ENCODE results near the gene PCK1.

The PCK1 gene

DNA sequence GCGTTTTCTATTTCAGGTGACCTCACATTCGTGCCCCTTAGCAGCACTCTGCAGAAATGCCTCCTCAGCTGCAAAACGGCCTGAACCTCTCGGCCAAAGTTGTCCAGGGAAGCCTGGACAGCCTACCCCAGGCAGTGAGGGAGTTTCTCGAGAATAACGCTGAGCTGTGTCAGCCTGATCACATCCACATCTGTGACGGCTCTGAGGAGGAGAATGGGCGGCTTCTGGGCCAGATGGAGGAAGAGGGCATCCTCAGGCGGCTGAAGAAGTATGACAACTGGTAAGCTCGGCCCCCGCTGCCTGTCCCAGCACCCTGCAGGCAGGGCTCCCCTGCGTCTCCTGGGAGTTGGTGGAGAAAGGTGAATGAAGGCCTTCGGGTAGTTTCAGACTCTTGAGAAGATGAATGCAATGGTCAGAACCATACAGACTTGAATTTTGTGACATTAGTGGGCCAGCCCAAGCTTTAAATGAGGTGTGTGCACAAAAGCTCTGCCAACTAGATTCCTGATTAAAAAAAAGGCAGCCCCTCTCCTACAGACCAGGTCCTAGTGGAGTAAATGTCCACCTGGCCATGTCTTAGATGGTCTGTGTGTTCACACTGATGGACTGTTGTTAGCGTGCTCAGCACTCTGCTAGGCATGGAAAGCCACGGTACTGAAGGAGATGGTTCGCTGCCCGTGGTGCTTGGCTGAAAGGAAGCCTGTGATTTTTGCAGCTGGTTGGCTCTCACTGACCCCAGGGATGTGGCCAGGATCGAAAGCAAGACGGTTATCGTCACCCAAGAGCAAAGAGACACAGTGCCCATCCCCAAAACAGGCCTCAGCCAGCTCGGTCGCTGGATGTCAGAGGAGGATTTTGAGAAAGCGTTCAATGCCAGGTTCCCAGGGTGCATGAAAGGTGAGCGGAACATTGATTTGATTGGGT lies 708 bp downstream of the PCK1 start:
- DNase-seq: no peak

DNA sequence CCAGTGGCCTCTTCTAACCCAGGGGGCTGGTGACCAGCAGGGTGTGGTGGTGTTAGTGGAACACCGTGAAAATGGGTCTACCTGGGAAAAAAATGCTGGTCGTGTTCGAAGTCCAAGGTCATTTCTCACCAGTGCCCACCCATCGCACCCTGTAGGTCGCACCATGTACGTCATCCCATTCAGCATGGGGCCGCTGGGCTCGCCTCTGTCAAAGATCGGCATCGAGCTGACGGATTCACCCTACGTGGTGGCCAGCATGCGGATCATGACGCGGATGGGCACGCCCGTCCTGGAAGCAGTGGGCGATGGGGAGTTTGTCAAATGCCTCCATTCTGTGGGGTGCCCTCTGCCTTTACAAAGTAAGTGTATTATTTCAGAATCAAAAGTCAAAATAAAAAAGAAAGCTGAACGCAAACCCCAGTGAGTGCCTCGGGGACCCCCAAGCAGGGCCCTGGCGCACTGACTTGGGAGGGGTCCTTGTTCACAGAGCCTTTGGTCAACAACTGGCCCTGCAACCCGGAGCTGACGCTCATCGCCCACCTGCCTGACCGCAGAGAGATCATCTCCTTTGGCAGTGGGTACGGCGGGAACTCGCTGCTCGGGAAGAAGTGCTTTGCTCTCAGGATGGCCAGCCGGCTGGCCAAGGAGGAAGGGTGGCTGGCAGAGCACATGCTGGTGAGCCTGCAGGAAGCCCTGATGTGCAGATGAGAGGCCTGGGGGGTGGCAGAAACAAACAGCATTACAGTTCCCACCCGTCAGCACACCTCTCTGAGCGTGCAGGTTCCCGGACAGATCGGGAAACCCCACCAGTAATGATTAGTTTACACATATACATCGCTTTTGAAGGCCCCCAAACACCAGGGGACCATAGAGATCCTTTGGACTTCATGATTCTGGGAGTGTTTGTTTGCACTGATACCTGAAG lies 1.9 kb downstream of the PCK1 start:
- no peak for DNase-seq

DNA sequence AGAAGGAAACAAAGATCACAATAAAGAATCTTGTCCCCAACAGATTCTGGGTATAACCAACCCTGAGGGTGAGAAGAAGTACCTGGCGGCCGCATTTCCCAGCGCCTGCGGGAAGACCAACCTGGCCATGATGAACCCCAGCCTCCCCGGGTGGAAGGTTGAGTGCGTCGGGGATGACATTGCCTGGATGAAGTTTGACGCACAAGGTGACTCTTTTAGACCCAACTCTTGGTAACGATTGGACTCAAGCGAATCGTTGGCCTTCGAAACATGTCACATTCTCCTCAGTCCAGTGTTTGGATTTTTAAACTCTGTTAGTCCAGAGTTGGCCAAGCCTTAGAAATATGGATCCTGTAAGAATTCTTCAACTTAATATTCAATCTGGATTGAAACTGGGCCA lies 2.6 kb downstream of the PCK1 start:
- DNase-seq: no peak

GRCh38 chr20:57564180-57564802 lies 3.4 kb downstream of the PCK1 start:
- DNase-seq: no peak

DNA sequence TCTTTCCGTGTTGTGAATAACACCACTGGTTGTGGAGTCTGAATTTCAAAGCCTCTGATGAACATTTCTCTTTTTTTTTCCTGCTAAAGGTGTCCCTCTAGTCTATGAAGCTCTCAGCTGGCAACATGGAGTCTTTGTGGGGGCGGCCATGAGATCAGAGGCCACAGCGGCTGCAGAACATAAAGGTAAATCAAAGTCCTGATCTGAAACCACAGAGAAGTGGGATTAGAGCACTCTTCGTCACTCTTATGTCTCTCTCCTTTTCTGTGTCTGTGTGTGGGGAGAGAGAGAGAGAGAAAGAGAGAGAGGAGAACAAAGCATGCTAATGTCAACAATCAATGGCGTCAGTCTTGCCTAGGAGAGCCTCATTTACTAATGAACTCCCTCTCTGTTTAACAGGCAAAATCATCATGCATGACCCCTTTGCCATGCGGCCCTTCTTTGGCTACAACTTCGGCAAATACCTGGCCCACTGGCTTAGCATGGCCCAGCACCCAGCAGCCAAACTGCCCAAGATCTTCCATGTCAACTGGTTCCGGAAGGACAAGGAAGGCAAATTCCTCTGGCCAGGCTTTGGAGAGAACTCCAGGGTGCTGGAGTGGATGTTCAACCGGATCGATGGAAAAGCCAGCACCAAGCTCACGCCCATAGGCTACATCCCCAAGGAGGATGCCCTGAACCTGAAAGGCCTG lies 4.2 kb downstream of the PCK1 start:
- DNase-seq: no peak

GRCh38 chr20:57566399-57566798 lies 5.5 kb downstream of the PCK1 start:
- DNase-seq: no peak

GRCh38 chr20:57566803-57567459 lies 6.0 kb downstream of the PCK1 start:
- DNase-seq: no peak

- DNase-seq: no peak
Measured at GRCh38 chr20:57567471-57568079, 6.7 kb downstream of the PCK1 start.

GRCh38 chr20:57568088-57568896 lies 7.4 kb downstream of the PCK1 start:
- DNase-seq: no peak

DNA sequence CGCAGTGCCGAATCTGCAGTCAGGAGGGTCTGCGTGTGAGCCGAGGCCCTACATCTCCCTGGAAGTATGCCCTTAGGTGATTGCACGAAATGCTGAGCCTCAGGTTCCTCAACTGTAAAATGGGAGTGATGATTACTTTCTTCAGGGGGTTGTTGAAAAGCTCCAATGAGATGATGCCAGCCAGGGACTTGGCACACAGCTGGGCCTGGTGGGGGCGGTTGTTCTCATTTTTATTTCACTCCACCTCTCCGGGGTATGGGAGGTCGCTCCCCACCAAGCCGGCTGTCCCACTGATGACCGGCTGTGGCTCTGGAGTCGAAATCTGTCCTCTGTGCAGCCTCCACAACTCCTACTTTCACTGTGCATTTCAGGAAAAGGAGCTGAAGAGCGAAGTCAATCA lies 8.1 kb downstream of the PCK1 start:
- no peak for DNase-seq

- no peak for DNase-seq
Measured at GRCh38 chr20:57570145-57570850, 9.4 kb downstream of the PCK1 start.

GRCh38 chr20:57570920-57571319 lies 10.0 kb downstream of the PCK1 start:
- no peak for DNase-seq

GRCh38 chr20:57571782-57572416 lies 11.0 kb downstream of the PCK1 start:
- no peak for DNase-seq

GRCh38 chr20:57573242-57573641 lies 12.3 kb downstream of the PCK1 start:
- DNase-seq: no peak

DNA sequence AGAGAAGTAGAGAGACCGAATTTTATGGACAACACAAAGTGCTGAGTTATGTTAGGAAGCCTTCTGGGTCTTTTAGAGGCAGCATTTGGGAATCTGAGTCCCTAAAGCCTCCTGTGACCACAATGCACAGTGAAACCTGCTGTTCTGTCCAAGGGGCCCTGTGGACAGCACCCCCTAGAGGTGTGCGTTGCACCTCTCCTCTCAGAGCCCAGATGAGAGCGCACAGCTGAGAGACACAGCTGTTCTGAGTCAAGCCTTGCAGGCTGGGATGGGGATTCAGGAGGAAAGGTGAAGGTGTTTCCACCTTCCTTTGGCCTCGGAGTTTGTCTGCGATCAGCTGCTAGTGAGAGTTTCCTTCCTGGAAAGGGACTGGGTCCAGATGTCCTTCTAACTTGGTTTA lies 13.0 kb downstream of the PCK1 start:
- no peak for DNase-seq

GRCh38 chr20:57574954-57575353 lies 14.0 kb downstream of the PCK1 start:
- DNase-seq: no peak

DNA sequence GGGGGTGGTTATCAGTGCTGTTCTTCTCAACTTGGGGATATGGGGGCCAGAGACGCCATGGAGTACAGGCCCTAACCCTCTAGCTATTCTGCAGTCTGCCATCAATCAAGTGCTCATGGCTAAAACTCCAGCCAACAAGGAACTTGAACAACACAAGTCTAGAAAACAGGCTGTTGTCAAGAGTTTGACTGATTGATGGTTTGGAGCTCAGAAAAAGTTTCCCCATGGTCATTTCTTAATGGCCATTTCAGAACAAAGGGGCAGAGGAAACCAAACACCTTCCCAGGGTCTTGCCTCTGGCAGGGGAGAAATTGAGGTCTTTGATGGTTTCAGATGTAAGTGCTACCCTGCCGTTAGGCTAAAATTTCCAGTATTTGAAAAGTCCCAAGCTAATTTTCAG lies 15.1 kb downstream of the PCK1 start:
- no peak for DNase-seq

GRCh38 chr20:57576617-57577550 lies 16.0 kb downstream of the PCK1 start:
- DNase-seq: no peak
